Prostate gland (tissue), 2 donors: Measurements from ENCODE around the gene TRPM7.
"Not testable (repeated sequence)": the region's sequence is repeated elsewhere in the genome, so short reads cannot be mapped to it uniquely, and the experiment has no call there.

Experiments used
- CTCF ChIP-seq, 4 experiments: fragments of 200-600 bp in 2 of 4; fragments of 450-650 bp in 2 of 4; sonication (generic) in 2 of 4; IDR thresholded peaks; 1 replicate in 3 of 4; 2 replicates in 1 of 4; pipeline ENCODE4 v1.5.1; 2016 to 2019; ENCODE audit warnings: antibody characterized with exemption in 4 of 4, mild to moderate bottlenecking in 2 of 4, moderate library complexity in 2 of 4
- POLR2A ChIP-seq: fragments of 450-650 bp; IDR thresholded peaks from one replicate; pipeline ENCODE4 v1.6.1; 2016; ENCODE audit warnings: antibody characterized with exemption, mild to moderate bottlenecking
- POLR2AphosphoS5 ChIP-seq: sonication (generic); formaldehyde crosslinking; IDR thresholded peaks from one replicate; pipeline ENCODE4 v1.6.1; 2017; ENCODE audit warnings: antibody characterized with exemption

GRCh38 chr15:50616554-50616953, 70.0 kb downstream of the TRPM7 start:
- not testable (repeated sequence) for TF ChIP-seq POLR2A; CTCF (IDR thresholded peaks at IDR 0.05); POLR2AphosphoS5
